Airway epithelial cell (primary cell): ENCODE measurements around the gene ATOH1. TPM values are rescaled to one million over a fixed set of nuclear protein-coding genes. Genes with fewer than 3 reads are reported as not detected.

Experiments
- total RNA-seq: library from RNA; depleted of rRNA; stranded (reverse); fragments of >200 nt; gene quantifications from 2 replicates; pipeline ENCODE4 v1.2.3, GENCODE V29; 2015

ATOH1 gene, protein sequence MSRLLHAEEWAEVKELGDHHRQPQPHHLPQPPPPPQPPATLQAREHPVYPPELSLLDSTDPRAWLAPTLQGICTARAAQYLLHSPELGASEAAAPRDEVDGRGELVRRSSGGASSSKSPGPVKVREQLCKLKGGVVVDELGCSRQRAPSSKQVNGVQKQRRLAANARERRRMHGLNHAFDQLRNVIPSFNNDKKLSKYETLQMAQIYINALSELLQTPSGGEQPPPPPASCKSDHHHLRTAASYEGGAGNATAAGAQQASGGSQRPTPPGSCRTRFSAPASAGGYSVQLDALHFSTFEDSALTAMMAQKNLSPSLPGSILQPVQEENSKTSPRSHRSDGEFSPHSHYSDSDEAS
- total RNA-seq, result not detected in 2 replicates

DNA sequence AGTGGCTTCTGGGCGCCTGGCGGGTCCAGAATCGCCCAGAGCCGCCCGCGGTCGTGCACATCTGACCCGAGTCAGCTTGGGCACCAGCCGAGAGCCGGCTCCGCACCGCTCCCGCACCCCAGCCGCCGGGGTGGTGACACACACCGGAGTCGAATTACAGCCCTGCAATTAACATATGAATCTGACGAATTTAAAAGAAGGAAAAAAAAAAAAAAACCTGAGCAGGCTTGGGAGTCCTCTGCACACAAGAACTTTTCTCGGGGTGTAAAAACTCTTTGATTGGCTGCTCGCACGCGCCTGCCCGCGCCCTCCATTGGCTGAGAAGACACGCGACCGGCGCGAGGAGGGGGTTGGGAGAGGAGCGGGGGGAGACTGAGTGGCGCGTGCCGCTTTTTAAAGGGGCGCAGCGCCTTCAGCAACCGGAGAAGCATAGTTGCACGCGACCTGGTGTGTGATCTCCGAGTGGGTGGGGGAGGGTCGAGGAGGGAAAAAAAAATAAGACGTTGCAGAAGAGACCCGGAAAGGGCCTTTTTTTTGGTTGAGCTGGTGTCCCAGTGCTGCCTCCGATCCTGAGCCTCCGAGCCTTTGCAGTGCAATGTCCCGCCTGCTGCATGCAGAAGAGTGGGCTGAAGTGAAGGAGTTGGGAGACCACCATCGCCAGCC lies at the start of gene ATOH1:
ATOH1 (plus strand) TSS at position 422 of the 663 bp plus-strand sequence; CDS start at position 596, 174 bp downstream.

